A549 treated with CORT108297 at 1 μM for 4 hours (cell line): ENCODE data around the gene RAB30. TPM values are rescaled to one million over a fixed set of nuclear protein-coding genes. Genes with fewer than 3 reads are reported as not detected.

Experiments
- total RNA-seq: library from RNA; stranded (reverse); fragments of 200-300 nt; extraction: Qiagen RNA extraction; gene quantifications from 5 replicates; pipeline ENCODE4 v1.2.3, GENCODE V29; 2022

Gene RAB30
- 5.2 to 7.6 TPM (median 6.7 TPM) in 5 replicates for total RNA-seq

GRCh38 chr11:83071567-83072349 is at the start of gene RAB30:
TSS of gene RAB30 (minus strand) at chr11:83071897. CDS start at chr11:82997316, 74,581 bp downstream.

Other genes starting within 250 kb of the RAB30 start
- 47.0 to 53.4 TPM (median 49.7 TPM) in 5 replicates for gene PRCP, start 171.5 kb downstream of the RAB30 start, total RNA-seq
- 16.1 to 19.4 TPM (median 18.4 TPM) in 5 replicates for gene DDIAS, start 170.2 kb downstream of the RAB30 start, total RNA-seq
- 24.6 to 29.6 TPM (median 27.3 TPM) in 5 replicates for gene PCF11, start 85.2 kb upstream of the RAB30 start, total RNA-seq
- gene ANKRD42, start 121.8 kb upstream of the RAB30 start, total RNA-seq = 7.5 to 9.9 TPM (median 9.1 TPM) in 5 replicates
- 52.5 to 76.0 TPM (median 56.2 TPM) in 5 replicates for gene CCDC90B, start 214.5 kb upstream of the RAB30 start, total RNA-seq